Measurements from ENCODE around the gene RIN3.

GRCh38 chr14:92652413-92653151 is 139.0 kb downstream of the RIN3 start:
- no peak for TF ChIP-seq CTCF (IDR thresholded peaks at IDR 0.05)
- no peak for TF ChIP-seq POLR2A (IDR thresholded peaks at IDR 0.05)
